ENCODE results near the gene BTBD9. TPM values are rescaled to one million over a fixed set of nuclear protein-coding genes. Genes with fewer than 3 reads are reported as not detected.

BTBD9 gene
- total and polyA plus RNA-seq, 10 donors: 1.2 to 43.1 (median 27.8) TPM

DNA sequence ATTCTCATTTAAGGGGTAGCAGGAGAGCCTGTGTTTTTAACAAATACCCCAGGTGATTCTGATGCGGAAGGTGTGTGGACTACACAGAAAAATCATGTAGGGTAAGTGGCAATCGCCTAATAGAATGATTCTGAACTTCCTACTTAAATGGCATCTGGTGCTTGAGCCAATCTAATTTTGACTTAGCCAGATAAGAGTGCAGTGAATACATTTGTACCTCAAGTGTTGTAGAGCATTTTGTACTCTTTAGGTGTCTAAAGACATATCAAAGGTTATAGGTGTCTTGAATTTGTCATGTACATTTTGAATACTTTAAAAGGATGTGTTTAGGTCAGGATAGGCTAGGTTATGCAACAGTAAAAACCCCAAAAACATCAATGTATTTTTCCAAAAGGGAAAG lies 10.0 kb upstream of the BTBD9 start:
- Histone ChIP-seq H3K27me3 (replicated peaks in 1 of 7) (no peaks in the 10 kb centered on the region), H3K36me3 (peaks cover 0 to 34% (median 0%) of the 10 kb centered on the region in 6 donors), H3K27ac (no peak overlapping the region), H3K4me3 (no peak overlapping the region), H3K4me1 (no peaks in the 10 kb centered on the region), H3K9me3 (peaks cover 0 to 3% (median 0%) of the 10 kb centered on the region in 8 donors)
- WGBS, 5 donors: 91 to 99% (median 97%) methylated on average over 2 of the region's 2 CpGs
- no peak for TF ChIP-seq POLR2AphosphoS5 (IDR thresholded peaks at IDR 0.05)
- TF ChIP-seq, protein P1, sequence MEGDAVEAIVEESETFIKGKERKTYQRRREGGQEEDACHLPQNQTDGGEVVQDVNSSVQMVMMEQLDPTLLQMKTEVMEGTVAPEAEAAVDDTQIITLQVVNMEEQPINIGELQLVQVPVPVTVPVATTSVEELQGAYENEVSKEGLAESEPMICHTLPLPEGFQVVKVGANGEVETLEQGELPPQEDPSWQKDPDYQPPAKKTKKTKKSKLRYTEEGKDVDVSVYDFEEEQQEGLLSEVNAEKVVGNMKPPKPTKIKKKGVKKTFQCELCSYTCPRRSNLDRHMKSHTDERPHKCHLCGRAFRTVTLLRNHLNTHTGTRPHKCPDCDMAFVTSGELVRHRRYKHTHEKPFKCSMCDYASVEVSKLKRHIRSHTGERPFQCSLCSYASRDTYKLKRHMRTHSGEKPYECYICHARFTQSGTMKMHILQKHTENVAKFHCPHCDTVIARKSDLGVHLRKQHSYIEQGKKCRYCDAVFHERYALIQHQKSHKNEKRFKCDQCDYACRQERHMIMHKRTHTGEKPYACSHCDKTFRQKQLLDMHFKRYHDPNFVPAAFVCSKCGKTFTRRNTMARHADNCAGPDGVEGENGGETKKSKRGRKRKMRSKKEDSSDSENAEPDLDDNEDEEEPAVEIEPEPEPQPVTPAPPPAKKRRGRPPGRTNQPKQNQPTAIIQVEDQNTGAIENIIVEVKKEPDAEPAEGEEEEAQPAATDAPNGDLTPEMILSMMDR (IDR thresholded peaks at IDR 0.05 in 8 of 11, conservative IDR thresholded peaks at IDR 0.05 in 3 of 11): no peak
- no peak for TF ChIP-seq POLR2A (IDR thresholded peaks at IDR 0.05)
- intact Hi-C loops (cut with DNase I; ENCODE audit: low total_unique reads): no loop called here
- DNase-seq: no peak

DNA sequence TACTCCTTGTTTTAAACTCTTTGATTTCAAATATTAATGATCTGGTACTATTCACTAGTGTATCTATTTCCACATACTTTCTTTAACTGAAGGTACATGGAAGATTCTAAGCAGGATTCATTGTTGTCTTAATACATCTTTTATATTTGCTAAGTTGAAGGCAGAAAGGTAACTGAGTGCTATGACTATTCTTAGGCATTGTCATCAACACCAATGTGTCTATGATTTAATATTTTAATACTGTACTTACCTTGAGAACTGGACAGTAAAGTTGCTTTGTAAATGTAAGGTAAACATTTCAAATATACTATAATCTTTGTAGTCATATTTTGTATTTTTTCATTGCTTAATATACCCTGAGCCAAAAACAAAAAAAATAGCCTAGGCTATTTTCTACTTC lies 8.9 kb upstream of the BTBD9 start:
- TF ChIP-seq, protein P1 (IDR thresholded peaks at IDR 0.05 in 8 of 11, conservative IDR thresholded peaks at IDR 0.05 in 3 of 11): no peak
- TF ChIP-seq POLR2A (IDR thresholded peaks at IDR 0.05): no peak
- no peak for TF ChIP-seq POLR2AphosphoS5 (IDR thresholded peaks at IDR 0.05)
- intact Hi-C loops (cut with DNase I; ENCODE audit: low total_unique reads): no loop called here
- Histone ChIP-seq H3K27ac (no peak overlapping the region), H3K36me3 (peaks cover 0 to 28% (median 0%) of the 10 kb centered on the region in 6 donors), H3K27me3 (replicated peaks in 1 of 7) (no peaks in the 10 kb centered on the region), H3K4me3 (no peak overlapping the region), H3K4me1 (no peaks in the 10 kb centered on the region), H3K9me3 (peaks cover 0 to 3% (median 0%) of the 10 kb centered on the region in 8 donors)
- no peak for DNase-seq

DNA sequence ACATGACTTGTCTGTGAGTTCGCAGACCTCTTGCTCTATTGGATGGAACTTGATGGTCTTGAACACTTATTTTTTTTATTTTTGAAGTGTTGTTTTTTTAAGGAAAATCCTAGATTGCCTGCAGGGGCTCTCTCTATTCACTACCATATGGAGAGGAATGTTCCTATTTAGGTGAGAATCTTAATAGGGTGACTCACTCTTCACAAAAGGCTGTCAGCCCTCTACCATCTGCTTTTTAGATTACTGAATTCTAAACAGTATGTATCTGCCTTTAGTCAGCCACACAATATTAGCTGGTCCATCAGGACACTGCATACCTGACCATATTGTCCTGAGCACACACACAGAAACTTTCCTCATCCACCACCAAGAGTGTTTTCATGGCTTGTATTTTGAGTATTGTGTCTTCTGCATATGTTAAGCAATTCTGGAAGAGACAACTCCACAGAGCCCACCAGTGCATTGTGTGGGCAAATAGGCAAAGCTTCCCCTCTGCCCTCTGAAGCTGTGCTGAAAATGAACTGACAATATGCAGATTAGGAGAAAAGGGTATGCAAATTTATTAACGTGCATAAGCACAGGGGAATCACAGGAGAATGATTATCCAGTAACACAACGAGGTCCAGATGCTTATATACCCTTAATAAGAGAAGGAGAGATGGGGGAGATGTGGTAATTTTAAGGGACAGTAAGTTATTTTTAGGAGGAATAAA lies 6.6 kb upstream of the BTBD9 start:
- TF ChIP-seq, protein P1 (IDR thresholded peaks at IDR 0.05 in 8 of 11, conservative IDR thresholded peaks at IDR 0.05 in 3 of 11): no peak
- no peak for TF ChIP-seq POLR2A (IDR thresholded peaks at IDR 0.05)
- TF ChIP-seq POLR2AphosphoS5 (IDR thresholded peaks at IDR 0.05): no peak
- no peak overlapping the region for H3K27ac ChIP-seq
- no peak for DNase-seq
- intact Hi-C loops (cut with DNase I; ENCODE audit: low total_unique reads): no loop called here
- no peaks in the 10 kb centered on the region for H3K27me3 ChIP-seq (replicated peaks in 1 of 7)
- WGBS, 5 donors: 79 to 87% (median 80%) methylated on average over 3 of the region's 3 CpGs
- peaks cover 0 to 1% (median 0%) of the 10 kb centered on the region in 8 donors for H3K9me3 ChIP-seq
- H3K36me3 ChIP-seq: peaks cover 0 to 26% (median 0%) of the 10 kb centered on the region in 6 donors
- H3K4me1 ChIP-seq: peaks cover 0 to 3% (median 2%) of the 10 kb centered on the region in 6 donors
- no peak overlapping the region for H3K4me3 ChIP-seq

DNA sequence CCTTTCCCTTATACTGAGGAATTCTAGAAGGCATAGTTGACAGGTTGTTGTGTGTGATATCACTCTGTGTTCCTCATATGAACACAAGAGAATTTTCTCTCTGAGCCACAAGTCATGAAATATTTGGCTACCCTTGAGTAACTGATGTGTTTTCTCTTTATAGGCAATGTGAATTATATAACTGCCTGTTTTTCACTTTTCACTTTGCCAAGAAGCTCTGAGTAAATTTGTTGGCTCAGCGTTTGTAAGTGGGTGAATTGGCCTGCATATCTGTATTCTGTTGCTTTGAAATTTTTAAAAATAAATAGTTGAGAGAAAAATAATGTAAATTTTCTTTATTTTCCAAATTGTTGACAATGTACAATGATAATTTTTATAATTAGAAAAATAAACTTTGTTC lies 5.2 kb upstream of the BTBD9 start:
- no peaks in the 10 kb centered on the region for H3K9me3 ChIP-seq
- H3K27me3 ChIP-seq (replicated peaks in 1 of 7): no peaks in the 10 kb centered on the region
- peaks cover 0 to 13% (median 0%) of the 10 kb centered on the region in 6 donors for H3K36me3 ChIP-seq
- no peak overlapping the region for H3K4me3 ChIP-seq
- WGBS, 5 donors: 83 to 94% (median 87%) methylated on average over 1 of the region's 1 CpG
- TF ChIP-seq POLR2A (IDR thresholded peaks at IDR 0.05): no peak
- TF ChIP-seq, protein P1 (IDR thresholded peaks at IDR 0.05 in 8 of 11, conservative IDR thresholded peaks at IDR 0.05 in 3 of 11): no peak
- no peak for TF ChIP-seq POLR2AphosphoS5 (IDR thresholded peaks at IDR 0.05)
- peaks cover 10 to 15% (median 12%) of the 10 kb centered on the region in 6 donors for H3K4me1 ChIP-seq
- no peak for DNase-seq
- no peak overlapping the region for H3K27ac ChIP-seq
- intact Hi-C loops (cut with DNase I; ENCODE audit: low total_unique reads): no loop called here
